Caco-2 (cell line): Measurements from ENCODE around the gene FLAD1. TPM values are rescaled to one million over a fixed set of nuclear protein-coding genes. Genes with fewer than 3 reads are reported as not detected.
A peak's percentile ranks its signal among the peaks of the same experiment; 100 is the strongest.
"Not testable (repeated sequence)": the region's sequence is repeated elsewhere in the genome, so short reads cannot be mapped to it uniquely, and the experiment has no call there.

ENCODE experiments used
- BruUV-seq: library from RNA; stranded (reverse); fragments of 400-500 nt; replicated peaks from 2 replicates; lab custom pipeline; 2021; lab: Mats Ljungman, UMichigan
- CTCF ChIA-PET: fragments of 300-600 bp; sonication (Branson Sonifier 250); formaldehyde crosslinking; loops from one replicate; lab custom pipeline; 2022; ENCODE audit warnings: antibody characterized with exemption; lab: Charles Lee
- POLR2A ChIA-PET: fragments of 300-600 bp; sonication (Branson Sonifier 250); formaldehyde crosslinking; loops from one replicate; lab custom pipeline; 2022; ENCODE audit warnings: antibody characterized with exemption; lab: Charles Lee
- DNase-seq, 2 experiments: peaks; one replicate each; pipeline versions ENCODE4 v3.0.0 to v3.0.0-alpha.2; 2020 to 2022
- H3K27me3 ChIP-seq: replicated peaks from 2 replicates; pipeline ENCODE4 v1.6.0; 2011; ENCODE audit warnings: low read length; ENCODE audit not compliant: control insufficient read depth, insufficient read depth
- H3K36me3 ChIP-seq: 2 replicates; pipeline ENCODE4 v1.5.1; 2011; ENCODE audit warnings: low read length; ENCODE audit not compliant: control insufficient read depth, insufficient read depth
- H3K4me1 ChIP-seq: fragments of 250-450 bp; sonication (Bioruptor Pico); 2 replicates; pipeline ENCODE4 v1.5.1; 2020; ENCODE audit warnings: mild to moderate bottlenecking
- H3K4me3 ChIP-seq: 2 replicates; pipeline ENCODE4 v1.5.1; 2011; ENCODE audit warnings: low read depth, mild to moderate bottlenecking, control low read depth, low read length
- H3K9me3 ChIP-seq: fragments of 250-450 bp; sonication (Bioruptor Pico); 2 replicates; pipeline ENCODE4 v1.5.1; 2020; ENCODE audit warnings: mild to moderate bottlenecking, moderate library complexity
- H3K27ac Mint-ChIP-seq: one replicate; pipeline ENCODE4 v1.8.0; 2022; ENCODE audit warnings: mixed read lengths; ENCODE audit not compliant: unreplicated experiment
- H3K27me3 Mint-ChIP-seq: one replicate; pipeline ENCODE4 v1.8.0; 2022; ENCODE audit warnings: mixed read lengths; ENCODE audit not compliant: insufficient read depth, unreplicated experiment
- H3K36me3 Mint-ChIP-seq: one replicate; pipeline ENCODE4 v1.8.0; 2022; ENCODE audit warnings: mild to moderate bottlenecking, mixed read lengths; ENCODE audit not compliant: insufficient read depth, unreplicated experiment
- H3K4me1 Mint-ChIP-seq: one replicate; pipeline ENCODE4 v1.8.0; 2022; ENCODE audit warnings: low read depth, mixed read lengths; ENCODE audit not compliant: unreplicated experiment
- H3K4me3 Mint-ChIP-seq: one replicate; pipeline ENCODE4 v1.8.0; 2022; ENCODE audit warnings: mild to moderate bottlenecking, moderate library complexity, mixed read lengths; ENCODE audit not compliant: unreplicated experiment
- H3K9me3 Mint-ChIP-seq: one replicate; pipeline ENCODE4 v1.8.0; 2022; ENCODE audit warnings: mixed read lengths; ENCODE audit not compliant: unreplicated experiment
- intact Hi-C: fragments of 100-400 bp; cut with micrococcal nuclease; formaldehyde crosslinking; loops from one replicate; pipeline ENCODE4 v1.10.0; 2022; ENCODE audit not compliant: unreplicated experiment
- total RNA-seq: library from RNA; stranded (reverse); gene quantifications from 2 replicates; pipeline ENCODE4 v1.2.3, GENCODE V29; 2022
- TF ChIP-seq, protein P1 (sequence below), 2 experiments: fragments of 200-600 bp in 1 of 2; IDR thresholded peaks; 1 replicate in 1 of 2; 2 replicates in 1 of 2; pipeline versions ENCODE4 v1.5.1 to v1.8.0; 2011 to 2022; ENCODE audit warnings: antibody characterized with exemption in 1 of 2, control low read depth in 1 of 2, inconsistent platforms in 1 of 2, low read depth in 1 of 2, low read length in 1 of 2, mild to moderate bottlenecking in 1 of 2, moderate library complexity in 1 of 2; ENCODE audit not compliant: insufficient read depth in 1 of 2, severe bottlenecking in 1 of 2, unreplicated experiment in 1 of 2

FLAD1 gene
- total RNA-seq, 1 experiment from 2014 or later: 51.3 TPM

- no peaks in the 10 kb centered on the region for H3K4me1 Mint-ChIP-seq
- intact Hi-C loops: no loop called here
- Histone ChIP-seq H3K4me1 (no peaks in the 10 kb centered on the region; the same call in 1 of the 2 replicates), H3K4me3 (no peak overlapping the region), H3K27me3 (no peaks in the 10 kb centered on the region), H3K9me3 (no peaks in the 10 kb centered on the region), H3K36me3 (no peaks in the 10 kb centered on the region; the same call in 1 of the 2 replicates)
- H3K27me3 Mint-ChIP-seq: no peaks in the 10 kb centered on the region
- CTCF ChIA-PET: no interaction called here
- POLR2A ChIA-PET: no interaction called here
- no peaks in the 10 kb centered on the region for H3K9me3 Mint-ChIP-seq
- no peak overlapping the region for H3K4me3 Mint-ChIP-seq
- no TSS peak for BruUV-seq
- no peak overlapping the region for H3K27ac Mint-ChIP-seq
- TF ChIP-seq, protein P1, sequence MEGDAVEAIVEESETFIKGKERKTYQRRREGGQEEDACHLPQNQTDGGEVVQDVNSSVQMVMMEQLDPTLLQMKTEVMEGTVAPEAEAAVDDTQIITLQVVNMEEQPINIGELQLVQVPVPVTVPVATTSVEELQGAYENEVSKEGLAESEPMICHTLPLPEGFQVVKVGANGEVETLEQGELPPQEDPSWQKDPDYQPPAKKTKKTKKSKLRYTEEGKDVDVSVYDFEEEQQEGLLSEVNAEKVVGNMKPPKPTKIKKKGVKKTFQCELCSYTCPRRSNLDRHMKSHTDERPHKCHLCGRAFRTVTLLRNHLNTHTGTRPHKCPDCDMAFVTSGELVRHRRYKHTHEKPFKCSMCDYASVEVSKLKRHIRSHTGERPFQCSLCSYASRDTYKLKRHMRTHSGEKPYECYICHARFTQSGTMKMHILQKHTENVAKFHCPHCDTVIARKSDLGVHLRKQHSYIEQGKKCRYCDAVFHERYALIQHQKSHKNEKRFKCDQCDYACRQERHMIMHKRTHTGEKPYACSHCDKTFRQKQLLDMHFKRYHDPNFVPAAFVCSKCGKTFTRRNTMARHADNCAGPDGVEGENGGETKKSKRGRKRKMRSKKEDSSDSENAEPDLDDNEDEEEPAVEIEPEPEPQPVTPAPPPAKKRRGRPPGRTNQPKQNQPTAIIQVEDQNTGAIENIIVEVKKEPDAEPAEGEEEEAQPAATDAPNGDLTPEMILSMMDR (IDR thresholded peaks at IDR 0.05; ENCODE audit: insufficient read depth in 1 of 2, low read depth in 1 of 2, low read length in 1 of 2, severe bottlenecking in 1 of 2, unreplicated experiment in 1 of 2): no peak
- peaks cover 40% of the 10 kb centered on the region for H3K36me3 Mint-ChIP-seq
- DNase-seq: no peak
These were observed 4.8 kb upstream of the FLAD1 start for GRCh38 chr1:154978360-154978759.

- H3K9me3 Mint-ChIP-seq: no peaks in the 10 kb centered on the region
- ChIA-PET POLR2A (interaction anchor here (1.6 to 2.8 kb wide), 2 partner anchors 9 to 12 kb away, joined by 7 to 24 read pairs; no protein-coding TSS in a partner anchor), CTCF (interaction anchor here (0.6 to 1.8 kb wide), 3 partner anchors 11 to 114 kb away, joined by 3 to 6 read pairs (median 4); partner anchors contain the start of genes LENEP and PYGO2)
- Histone ChIP-seq H3K4me1 (no peaks in the 10 kb centered on the region; the same call in 1 of the 2 replicates), H3K27me3 (no peaks in the 10 kb centered on the region), H3K4me3 (peak overlapping the region; percentile 40), H3K36me3 (peaks cover 1% of the 10 kb centered on the region; the same call in 1 of the 2 replicates), H3K9me3 (no peaks in the 10 kb centered on the region)
- peaks cover 61% of the 10 kb centered on the region for H3K36me3 Mint-ChIP-seq
- no peaks in the 10 kb centered on the region for H3K4me1 Mint-ChIP-seq
- intact Hi-C loops: no loop called here
- no peak overlapping the region for H3K27ac Mint-ChIP-seq
- TF ChIP-seq, protein P1 (IDR thresholded peaks at IDR 0.05; ENCODE audit: insufficient read depth in 1 of 2, low read depth in 1 of 2, low read length in 1 of 2, severe bottlenecking in 1 of 2, unreplicated experiment in 1 of 2): no peak
- BruUV-seq: TSS peak; percentile 99
- DNase-seq: no peak
- H3K27me3 Mint-ChIP-seq: no peaks in the 10 kb centered on the region
- no peak overlapping the region for H3K4me3 Mint-ChIP-seq
These were observed 803 bp upstream of the FLAD1 start for GRCh38 chr1:154982341-154982740.

GRCh38 chr1:154983776-154984466 lies 777 bp downstream of the FLAD1 start:
- no TSS peak for BruUV-seq
- H3K4me1 ChIP-seq: no peaks in the 10 kb centered on the region; the same call in 1 of the 2 replicates
- no peak for DNase-seq
- intact Hi-C loops: loop anchor here (1.0 kb wide), 2 partner anchors 10 to 16 kb away; partner anchors contain the start of gene CKS1B
- TF ChIP-seq, protein P1 (IDR thresholded peaks at IDR 0.05; ENCODE audit: insufficient read depth in 1 of 2, low read depth in 1 of 2, low read length in 1 of 2, severe bottlenecking in 1 of 2, unreplicated experiment in 1 of 2): no peak
- Mint-ChIP-seq H3K4me3 (no peak overlapping the region), H3K27ac (no peak overlapping the region), H3K4me1 (no peaks in the 10 kb centered on the region), H3K36me3 (peaks cover 65% of the 10 kb centered on the region), H3K27me3 (no peaks in the 10 kb centered on the region), H3K9me3 (no peaks in the 10 kb centered on the region)
- no peaks in the 10 kb centered on the region for H3K9me3 ChIP-seq
- H3K36me3 ChIP-seq: peaks cover 6% of the 10 kb centered on the region
- ChIA-PET POLR2A (interaction anchor here (0.7 to 2.8 kb wide), 13 partner anchors 9 to 28 kb away, joined by 3 to 24 read pairs (median 4); partner anchors contain the start of genes CKS1B, LENEP, PBXIP1 and PYGO2), CTCF (interaction anchor here (0.6 to 2.9 kb wide), 9 partner anchors 10 to 101 kb away, joined by 3 to 26 read pairs (median 4); partner anchors contain the start of genes ADAM15, LENEP and PYGO2)
- peak overlapping the region; percentile 82 for H3K4me3 ChIP-seq
- no peaks in the 10 kb centered on the region for H3K27me3 ChIP-seq

DNA sequence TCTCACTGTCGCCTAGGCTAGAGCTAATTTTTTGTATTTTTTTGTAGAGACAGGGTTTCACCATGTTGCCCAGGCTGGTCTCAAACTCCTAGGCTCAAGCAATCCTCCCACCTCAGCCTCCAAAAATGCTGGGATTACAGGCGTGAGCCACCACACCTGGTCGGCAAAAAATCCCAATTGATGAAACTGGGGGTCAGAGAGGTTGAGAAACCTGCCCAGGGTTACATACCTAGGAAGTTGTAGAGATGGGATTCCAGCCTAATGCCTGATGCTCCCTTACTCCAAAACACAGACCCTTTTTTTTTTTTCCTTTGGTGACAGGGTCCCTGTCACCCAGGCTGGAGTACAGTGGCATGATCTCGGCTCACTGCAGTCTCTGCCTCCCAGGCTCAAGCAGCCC lies 3.6 kb downstream of the FLAD1 start:
- H3K9me3 ChIP-seq, H3K27me3 ChIP-seq, BruUV-seq, DNase-seq, H3K4me1 ChIP-seq, H3K4me3 ChIP-seq, H3K4me1 Mint-ChIP-seq, H3K27me3 Mint-ChIP-seq, H3K36me3 ChIP-seq, H3K27ac Mint-ChIP-seq, H3K9me3 Mint-ChIP-seq, H3K4me3 Mint-ChIP-seq, intact Hi-C loops: not testable (repeated sequence)
- POLR2A ChIA-PET: interaction anchor here (0.6 kb wide), 1 partner anchor 13 kb away, joined by 5 read pairs; no protein-coding TSS in a partner anchor
- peaks cover 51% of the 10 kb centered on the region for H3K36me3 Mint-ChIP-seq
- CTCF ChIA-PET: interaction anchor here (1.0 kb wide), 1 partner anchor 13 kb away, joined by 3 read pairs; no protein-coding TSS in a partner anchor
